Sigmoid colon (tissue), 4 donors: ENCODE measurements around the gene PSME3IP1.

ENCODE experiments used
- EP300 ChIP-seq, 4 donors: sonication (generic); formaldehyde crosslinking; IDR thresholded peaks; one replicate each; pipeline ENCODE4 v1.6.1; 2017; ENCODE audit warnings: antibody characterized with exemption in 4 of 4
- POLR2A ChIP-seq, 2 donors: fragments of 450-650 bp; IDR thresholded peaks; one replicate each; pipeline ENCODE4 v1.6.1; 2016; ENCODE audit warnings: antibody characterized with exemption in 2 of 2, mild to moderate bottlenecking in 2 of 2, moderate library complexity in 2 of 2
- POLR2AphosphoS5 ChIP-seq, 4 donors: sonication (generic); formaldehyde crosslinking; IDR thresholded peaks; one replicate each; pipeline ENCODE4 v1.6.1; 2017; ENCODE audit warnings: antibody characterized with exemption in 4 of 4
- TF ChIP-seq, protein P1 (sequence below), 4 experiments: fragments of 450-650 bp in 3 of 4; fragments of 200-600 bp in 1 of 4; IDR thresholded peaks; one replicate each; pipeline ENCODE4 v1.5.1; 2016 to 2019; ENCODE audit warnings: antibody characterized with exemption in 4 of 4, mild to moderate bottlenecking in 3 of 4, moderate library complexity in 2 of 4

DNA sequence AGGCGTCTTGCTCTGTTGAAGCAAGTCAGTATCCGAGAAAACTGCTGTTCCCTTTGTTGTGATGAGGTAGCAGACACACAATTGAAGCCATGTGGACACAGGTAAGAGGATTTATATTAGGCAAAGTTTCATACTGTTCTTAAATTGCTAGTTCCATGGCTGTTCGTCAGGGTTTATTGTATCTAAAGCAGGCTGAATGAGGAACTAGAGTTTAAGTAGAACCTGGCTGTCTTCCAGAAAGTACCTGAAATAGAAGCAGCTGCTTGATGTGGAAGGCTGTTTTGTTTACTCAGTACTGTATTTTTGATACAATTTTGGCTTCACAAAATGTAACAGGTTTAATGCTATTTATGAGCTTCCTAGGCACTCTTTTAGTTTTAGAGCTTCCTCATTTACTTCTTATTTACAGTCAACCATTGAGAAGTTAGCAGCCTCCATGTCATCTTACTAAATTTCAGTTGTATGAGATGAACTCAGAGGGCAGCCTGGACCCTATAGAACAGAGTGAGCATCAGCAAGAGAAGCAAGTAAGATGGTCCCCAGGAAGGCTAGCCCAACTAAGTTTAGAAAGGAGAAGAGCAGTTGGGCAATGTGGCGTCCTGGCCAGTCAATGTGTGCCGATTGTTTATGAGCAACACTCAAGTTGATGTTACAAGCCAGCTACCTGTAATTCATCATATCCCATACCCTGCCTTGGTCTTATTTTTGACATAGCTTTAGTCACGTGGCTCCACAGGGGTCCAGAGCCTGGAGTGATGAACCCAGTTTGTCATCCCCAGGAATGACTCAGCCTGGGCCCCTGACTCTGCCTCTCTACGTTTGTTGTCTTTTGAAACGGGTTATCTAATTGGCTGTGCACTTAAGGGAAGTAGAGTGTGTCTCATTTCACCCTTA, 49.5 kb upstream of the PSME3IP1 start:
- TF ChIP-seq, protein P1, sequence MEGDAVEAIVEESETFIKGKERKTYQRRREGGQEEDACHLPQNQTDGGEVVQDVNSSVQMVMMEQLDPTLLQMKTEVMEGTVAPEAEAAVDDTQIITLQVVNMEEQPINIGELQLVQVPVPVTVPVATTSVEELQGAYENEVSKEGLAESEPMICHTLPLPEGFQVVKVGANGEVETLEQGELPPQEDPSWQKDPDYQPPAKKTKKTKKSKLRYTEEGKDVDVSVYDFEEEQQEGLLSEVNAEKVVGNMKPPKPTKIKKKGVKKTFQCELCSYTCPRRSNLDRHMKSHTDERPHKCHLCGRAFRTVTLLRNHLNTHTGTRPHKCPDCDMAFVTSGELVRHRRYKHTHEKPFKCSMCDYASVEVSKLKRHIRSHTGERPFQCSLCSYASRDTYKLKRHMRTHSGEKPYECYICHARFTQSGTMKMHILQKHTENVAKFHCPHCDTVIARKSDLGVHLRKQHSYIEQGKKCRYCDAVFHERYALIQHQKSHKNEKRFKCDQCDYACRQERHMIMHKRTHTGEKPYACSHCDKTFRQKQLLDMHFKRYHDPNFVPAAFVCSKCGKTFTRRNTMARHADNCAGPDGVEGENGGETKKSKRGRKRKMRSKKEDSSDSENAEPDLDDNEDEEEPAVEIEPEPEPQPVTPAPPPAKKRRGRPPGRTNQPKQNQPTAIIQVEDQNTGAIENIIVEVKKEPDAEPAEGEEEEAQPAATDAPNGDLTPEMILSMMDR (IDR thresholded peaks at IDR 0.05), result no peak
- no peak for TF ChIP-seq POLR2AphosphoS5 (IDR thresholded peaks at IDR 0.05)
- TF ChIP-seq POLR2A (IDR thresholded peaks at IDR 0.05), result no peak
- no peak for TF ChIP-seq EP300 (IDR thresholded peaks at IDR 0.05)
